GM12864 (cell line): ENCODE measurements around the gene PEF1.

ENCODE experiments used
- DNase-seq: peaks from one replicate; pipeline ENCODE4 v3.0.0-alpha.2; 2011; ENCODE audit warnings: low read depth
- H3K4me3 ChIP-seq: 2 replicates; pipeline ENCODE4 v1.5.1; 2011; ENCODE audit warnings: mild to moderate bottlenecking, low read depth, low read length, control low read depth
- CTCF ChIP-seq: IDR thresholded peaks from 2 replicates; pipeline ENCODE4 v1.5.1; 2011; ENCODE audit warnings: low read depth, mild to moderate bottlenecking, moderate library complexity, low read length, control low read depth, inconsistent platforms; ENCODE audit errors: missing control alignments

The PEF1 gene

GRCh38 chr1:31662463-31662862 is 17.8 kb upstream of the PEF1 start:
- H3K4me3 ChIP-seq, result no peak overlapping the region
- TF ChIP-seq CTCF, result no peak
- no peak for DNase-seq

- TF ChIP-seq CTCF, result no peak
- DNase-seq, result no peak
- no peak overlapping the region for H3K4me3 ChIP-seq
Observed at GRCh38 chr1:31661856-31662255, 17.2 kb upstream of the PEF1 start.

GRCh38 chr1:31660871-31661455 is 16.3 kb upstream of the PEF1 start:
- no peak for DNase-seq
- TF ChIP-seq CTCF, result no peak

GRCh38 chr1:31659889-31660288 is 15.2 kb upstream of the PEF1 start:
- TF ChIP-seq CTCF, result no peak
- DNase-seq, result no peak
- no peak overlapping the region for H3K4me3 ChIP-seq

More at GRCh38 chr1:31660871-31661455, 16.3 kb upstream of the PEF1 start:
- H3K4me3 ChIP-seq, result no peak overlapping the region

- no peak for TF ChIP-seq CTCF
- no peak overlapping the region for H3K4me3 ChIP-seq
- DNase-seq, result no peak
Observed at GRCh38 chr1:31658721-31659120, 14.0 kb upstream of the PEF1 start.

- TF ChIP-seq CTCF, result no peak
- no peak overlapping the region for H3K4me3 ChIP-seq
- no peak for DNase-seq
Observed at GRCh38 chr1:31657972-31658510, 13.4 kb upstream of the PEF1 start.
